ENCODE data around the gene TSKU. TPM values are rescaled to one million over a fixed set of nuclear protein-coding genes. Genes with fewer than 3 reads are reported as not detected.

Gene TSKU
- total RNA-seq, 1 donor from 2014 or later, result 29.2 TPM

DNA sequence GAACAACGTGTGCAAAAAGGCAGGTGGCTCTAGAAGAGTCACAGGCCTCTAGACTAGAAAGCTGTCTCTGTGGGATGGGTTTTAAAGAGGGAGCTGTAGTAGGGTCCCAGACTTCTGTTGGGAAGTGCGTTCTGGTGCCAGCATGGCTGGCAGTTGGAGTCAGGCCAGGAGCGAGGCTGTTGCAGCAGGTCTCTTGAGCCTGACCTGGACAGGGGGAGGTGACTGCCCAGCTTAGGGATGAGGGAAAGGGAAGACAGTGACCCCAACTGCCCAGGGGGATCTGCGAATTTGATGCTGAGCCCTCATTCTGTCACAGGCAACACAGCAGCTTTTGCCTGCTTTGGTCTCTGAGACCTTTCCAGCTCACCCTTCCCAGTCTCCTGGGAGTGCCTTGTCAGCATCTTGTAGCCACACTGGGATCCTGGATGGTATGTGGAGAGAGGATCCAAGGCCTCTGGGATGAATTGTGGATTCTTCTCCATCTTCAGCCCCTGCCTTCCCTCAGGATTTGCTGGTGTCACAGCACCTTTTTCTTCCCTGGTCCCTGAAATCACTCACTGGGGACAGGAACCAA is 3.4 kb downstream of the TSKU start:
- H3K4me3 Mint-ChIP-seq (ENCODE audit: unreplicated experiment), result peak overlapping the region; percentile 90
- H3K4me1 Mint-ChIP-seq (ENCODE audit: low read depth, unreplicated experiment), result peaks cover 50% of the 10 kb centered on the region
- no peak for DNase-seq
- H3K36me3 Mint-ChIP-seq (ENCODE audit: unreplicated experiment), result no peaks in the 10 kb centered on the region
- TF ChIP-seq, protein P1, sequence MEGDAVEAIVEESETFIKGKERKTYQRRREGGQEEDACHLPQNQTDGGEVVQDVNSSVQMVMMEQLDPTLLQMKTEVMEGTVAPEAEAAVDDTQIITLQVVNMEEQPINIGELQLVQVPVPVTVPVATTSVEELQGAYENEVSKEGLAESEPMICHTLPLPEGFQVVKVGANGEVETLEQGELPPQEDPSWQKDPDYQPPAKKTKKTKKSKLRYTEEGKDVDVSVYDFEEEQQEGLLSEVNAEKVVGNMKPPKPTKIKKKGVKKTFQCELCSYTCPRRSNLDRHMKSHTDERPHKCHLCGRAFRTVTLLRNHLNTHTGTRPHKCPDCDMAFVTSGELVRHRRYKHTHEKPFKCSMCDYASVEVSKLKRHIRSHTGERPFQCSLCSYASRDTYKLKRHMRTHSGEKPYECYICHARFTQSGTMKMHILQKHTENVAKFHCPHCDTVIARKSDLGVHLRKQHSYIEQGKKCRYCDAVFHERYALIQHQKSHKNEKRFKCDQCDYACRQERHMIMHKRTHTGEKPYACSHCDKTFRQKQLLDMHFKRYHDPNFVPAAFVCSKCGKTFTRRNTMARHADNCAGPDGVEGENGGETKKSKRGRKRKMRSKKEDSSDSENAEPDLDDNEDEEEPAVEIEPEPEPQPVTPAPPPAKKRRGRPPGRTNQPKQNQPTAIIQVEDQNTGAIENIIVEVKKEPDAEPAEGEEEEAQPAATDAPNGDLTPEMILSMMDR (IDR thresholded peaks at IDR 0.05; ENCODE audit: partially characterized antibody, unreplicated experiment), result no peak
- peaks cover 24% of the 10 kb centered on the region for H3K27me3 Mint-ChIP-seq (ENCODE audit: unreplicated experiment)
- H3K27ac Mint-ChIP-seq (ENCODE audit: unreplicated experiment), result peak overlapping the region; percentile 60
- H3K9me3 Mint-ChIP-seq (ENCODE audit: unreplicated experiment), result peaks cover 21% of the 10 kb centered on the region

DNA sequence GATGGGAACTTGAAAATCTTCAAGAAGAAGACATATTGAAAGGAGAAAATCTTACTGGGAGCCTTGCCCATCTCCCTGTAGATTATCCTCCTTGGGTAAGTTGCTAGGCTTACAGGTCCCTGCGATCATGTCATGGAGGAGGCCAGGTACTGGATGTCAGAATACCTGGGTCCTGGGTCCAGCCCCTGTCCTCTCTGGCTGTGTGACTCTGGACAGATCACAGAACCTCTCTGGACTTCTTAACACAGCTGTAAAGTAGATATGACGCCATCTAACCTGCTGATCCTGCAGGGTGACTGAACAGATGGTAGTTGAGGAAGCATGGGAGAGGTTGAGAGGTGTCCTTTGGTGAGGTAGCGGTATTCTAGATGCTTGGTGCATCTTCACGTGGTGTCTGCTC is 4.1 kb downstream of the TSKU start:
- DNase-seq, result no peak
- peaks cover 20% of the 10 kb centered on the region for H3K9me3 Mint-ChIP-seq (ENCODE audit: unreplicated experiment)
- H3K27me3 Mint-ChIP-seq (ENCODE audit: unreplicated experiment), result peaks cover 24% of the 10 kb centered on the region
- H3K4me1 Mint-ChIP-seq (ENCODE audit: low read depth, unreplicated experiment), result peaks cover 50% of the 10 kb centered on the region
- peak overlapping the region; percentile 78 for H3K27ac Mint-ChIP-seq (ENCODE audit: unreplicated experiment)
- peaks cover 3% of the 10 kb centered on the region for H3K36me3 Mint-ChIP-seq (ENCODE audit: unreplicated experiment)
- H3K4me3 Mint-ChIP-seq (ENCODE audit: unreplicated experiment), result peak overlapping the region; percentile 56
- TF ChIP-seq, protein P1 (IDR thresholded peaks at IDR 0.05; ENCODE audit: partially characterized antibody, unreplicated experiment), result no peak

DNA sequence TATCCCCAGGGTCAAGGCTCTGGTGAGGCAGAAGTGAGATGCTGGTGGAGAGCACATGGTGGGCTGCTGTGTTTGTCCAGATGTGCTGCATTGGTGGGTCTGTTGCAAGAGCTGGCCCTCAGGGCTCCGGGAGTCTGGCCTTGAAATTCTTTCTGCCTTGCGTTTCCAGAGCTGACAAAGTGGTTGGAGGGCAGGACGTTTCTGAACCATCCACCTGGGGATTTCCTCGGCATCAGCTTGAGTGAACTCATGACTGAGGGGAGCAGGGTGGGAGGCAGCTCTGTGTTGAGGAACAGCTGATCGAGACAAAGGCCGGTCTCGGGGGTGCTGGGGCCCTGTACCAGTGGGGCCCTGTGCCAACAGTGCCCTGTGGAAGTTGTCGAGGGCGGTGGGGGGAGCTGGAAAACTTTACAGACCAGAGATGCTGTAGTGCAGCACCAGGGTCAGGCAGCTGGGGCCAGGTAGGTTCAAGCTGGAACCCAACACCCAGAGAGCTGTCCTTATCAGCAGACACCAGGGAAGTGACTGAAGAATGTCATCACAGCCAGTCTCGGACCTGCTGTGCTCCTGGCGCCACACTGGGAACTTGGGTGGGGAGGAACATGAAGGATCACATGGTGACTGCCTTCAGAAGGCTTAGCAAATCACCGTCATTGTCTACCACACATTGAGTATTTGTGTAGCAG is 4.9 kb downstream of the TSKU start:
- Mint-ChIP-seq H3K4me1 (ENCODE audit: low read depth, unreplicated experiment) (peaks cover 48% of the 10 kb centered on the region), H3K36me3 (ENCODE audit: unreplicated experiment) (peaks cover 9% of the 10 kb centered on the region), H3K9me3 (ENCODE audit: unreplicated experiment) (peaks cover 14% of the 10 kb centered on the region), H3K27me3 (ENCODE audit: unreplicated experiment) (peaks cover 20% of the 10 kb centered on the region), H3K27ac (ENCODE audit: unreplicated experiment) (peak overlapping the region; percentile 78), H3K4me3 (ENCODE audit: unreplicated experiment) (peak overlapping the region; percentile 56)
- no peak for DNase-seq
- TF ChIP-seq, protein P1 (IDR thresholded peaks at IDR 0.05; ENCODE audit: partially characterized antibody, unreplicated experiment), result no peak

DNA sequence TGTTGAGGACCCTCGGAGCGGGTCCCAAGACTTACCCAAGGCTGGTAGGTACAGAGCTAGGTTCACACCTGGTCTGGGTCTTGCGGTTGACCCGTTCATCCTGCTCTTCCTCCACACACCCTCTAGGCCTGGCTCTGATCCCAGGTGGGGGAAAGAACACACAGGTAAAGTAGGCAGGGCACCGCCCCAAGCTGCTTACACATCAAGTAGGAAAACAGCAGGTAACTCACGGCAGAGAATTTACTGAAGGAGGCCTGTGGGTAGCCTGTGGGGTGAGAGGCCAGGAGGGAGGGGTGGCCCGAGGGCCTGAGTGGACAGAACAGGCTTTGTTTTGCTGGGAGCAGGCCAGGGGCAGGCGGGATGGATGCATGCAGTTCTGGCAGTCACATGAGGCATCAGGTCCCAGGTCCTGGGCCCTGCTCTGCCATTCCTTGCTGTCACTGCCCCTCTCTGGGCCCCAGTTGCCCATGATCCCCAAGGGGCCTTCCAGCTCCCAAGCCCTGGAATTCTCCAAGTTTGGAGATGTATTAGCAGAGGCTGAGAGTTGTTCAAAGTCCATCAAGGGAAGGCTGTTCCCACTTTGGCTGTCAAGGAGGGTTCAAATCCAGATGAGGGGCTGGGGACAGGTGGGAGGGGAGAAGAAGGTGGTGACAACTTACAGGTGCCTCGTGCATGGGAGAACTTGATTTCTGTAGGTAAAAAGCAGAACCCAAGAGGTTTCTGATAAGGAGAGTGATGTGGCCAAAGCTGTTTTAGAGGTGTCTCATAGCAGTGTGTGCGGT is 5.7 kb downstream of the TSKU start:
- Mint-ChIP-seq H3K27ac (ENCODE audit: unreplicated experiment) (no peak overlapping the region), H3K27me3 (ENCODE audit: unreplicated experiment) (peaks cover 20% of the 10 kb centered on the region), H3K4me1 (ENCODE audit: low read depth, unreplicated experiment) (peaks cover 49% of the 10 kb centered on the region), H3K36me3 (ENCODE audit: unreplicated experiment) (peaks cover 9% of the 10 kb centered on the region), H3K4me3 (ENCODE audit: unreplicated experiment) (no peak overlapping the region), H3K9me3 (ENCODE audit: unreplicated experiment) (peaks cover 15% of the 10 kb centered on the region)
- no peak for DNase-seq
- TF ChIP-seq, protein P1 (IDR thresholded peaks at IDR 0.05; ENCODE audit: partially characterized antibody, unreplicated experiment), result no peak

DNA sequence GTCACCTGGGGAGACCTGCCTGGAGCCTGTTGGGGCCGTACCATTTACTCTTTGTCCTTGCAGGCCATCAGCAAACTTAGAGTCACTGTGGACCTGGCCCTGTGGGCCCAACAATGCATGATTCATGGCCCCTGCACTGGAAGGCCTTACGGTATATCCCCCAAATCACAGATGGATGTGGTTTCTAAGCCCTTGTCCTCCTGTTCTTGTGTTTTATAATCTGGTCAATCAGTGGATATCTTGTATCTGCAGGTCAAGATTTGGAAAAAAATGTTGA is 6.2 kb downstream of the TSKU start:
- Mint-ChIP-seq H3K4me1 (ENCODE audit: low read depth, unreplicated experiment) (peaks cover 53% of the 10 kb centered on the region), H3K9me3 (ENCODE audit: unreplicated experiment) (peaks cover 15% of the 10 kb centered on the region), H3K36me3 (ENCODE audit: unreplicated experiment) (peaks cover 9% of the 10 kb centered on the region), H3K27ac (ENCODE audit: unreplicated experiment) (no peak overlapping the region), H3K4me3 (ENCODE audit: unreplicated experiment) (no peak overlapping the region), H3K27me3 (ENCODE audit: unreplicated experiment) (peaks cover 20% of the 10 kb centered on the region)
- no peak for DNase-seq
- TF ChIP-seq, protein P1 (IDR thresholded peaks at IDR 0.05; ENCODE audit: partially characterized antibody, unreplicated experiment), result no peak
